HCT116 (cell line): Measurements from ENCODE around the gene HAGH. TPM values are rescaled to one million over a fixed set of nuclear protein-coding genes. Genes with fewer than 3 reads are reported as not detected.

ENCODE experiments used
- ATAC-seq: fragments of 200-7000 bp; cut with Tn5 transposase; 2 replicates; pipeline ENCODE4 v1.9.1; 2020; ENCODE audit warnings: mild to moderate bottlenecking, moderate library complexity
- BruUV-seq: library from RNA; stranded (reverse); fragments of 400-500 nt; replicated peaks from 2 replicates; lab custom pipeline; 2021; lab: Mats Ljungman, UMichigan
- CTCF ChIA-PET: fragments of 300-600 bp; sonication (Branson Sonifier 250); formaldehyde crosslinking; loops from one replicate; lab custom pipeline; 2021; ENCODE audit warnings: antibody characterized with exemption; lab: Charles Lee
- POLR2A ChIA-PET: fragments of 300-600, 350-600 bp; sonication (Branson Sonifier 250); formaldehyde crosslinking; loops from one replicate; lab custom pipeline; 2021; ENCODE audit warnings: antibody characterized with exemption; lab: Charles Lee
- RAD21 ChIA-PET, 2 experiments: fragments of 300-600 bp; sonication (Branson Sonifier 250); formaldehyde crosslinking; loops; one replicate each; lab custom pipeline; 2023; ENCODE audit warnings: low total read pairs in 2 of 2; ENCODE audit not compliant: uncharacterized antibody in 2 of 2, unreplicated experiment in 2 of 2, low non-redundant PET in 1 of 2; lab: Charles Lee
- DNase-seq: peaks from one replicate; pipeline ENCODE4 v3.0.0-alpha.2; 2010; ENCODE audit warnings: low read depth, low spot score
- H2AFZ ChIP-seq: fragments of 200-600 bp; shearing (Covaris generic), sonication (generic); 2 replicates; pipeline ENCODE4 v1.6.1; 2017; ENCODE audit warnings: low read depth, mixed run types, mixed read lengths, antibody characterized with exemption, low read length; ENCODE audit not compliant: poor library complexity, severe bottlenecking
- H3K27ac ChIP-seq: 2 replicates; pipeline ENCODE4 v1.5.1; 2012; ENCODE audit warnings: low read depth, low read length
- H3K27me3 ChIP-seq: fragments of 200-600 bp; sonication (generic); 2 replicates; pipeline ENCODE4 v1.6.1; 2016; ENCODE audit warnings: mixed run types, low read length, mixed read lengths; ENCODE audit not compliant: insufficient read depth
- H3K36me3 ChIP-seq, 2 experiments: fragments of 200-500 bp in 1 of 2; fragments of 200-600 bp in 1 of 2; sonication (Bioruptor generic) in 1 of 2; sonication (generic) in 1 of 2; 2 replicates each; pipeline versions ENCODE4 v1.5.1 to v1.6.1; 2014 to 2016; ENCODE audit warnings: low read length in 2 of 2, inconsistent platforms in 1 of 2, mixed read lengths in 1 of 2, mixed run types in 1 of 2; ENCODE audit not compliant: insufficient read depth in 2 of 2, control insufficient read depth in 1 of 2
- H3K4me1 ChIP-seq, 2 experiments: fragments of 200-600 bp in 1 of 2; sonication (generic) in 1 of 2; 2 replicates each; pipeline versions ENCODE4 v1.5.1 to v1.6.1; 2012 to 2017; ENCODE audit warnings: low read length in 2 of 2, inconsistent platforms in 1 of 2, mild to moderate bottlenecking in 1 of 2, mixed read lengths in 1 of 2, mixed run types in 1 of 2, moderate library complexity in 1 of 2; ENCODE audit not compliant: insufficient read depth in 2 of 2, control insufficient read depth in 1 of 2
- H3K4me2 ChIP-seq: fragments of 200-600 bp; sonication (generic); 2 replicates; pipeline ENCODE4 v1.6.1; 2017; ENCODE audit warnings: mixed run types, low read length, mixed read lengths
- H3K4me3 ChIP-seq, 2 experiments: fragments of 200-600 bp in 1 of 2; sonication (generic) in 1 of 2; replicated peaks in 1 of 2; 2 replicates each; pipeline ENCODE4 v1.5.1; 2011 to 2016; ENCODE audit warnings: low read length in 2 of 2, control low read depth in 1 of 2, low read depth in 1 of 2, mild to moderate bottlenecking in 1 of 2, mixed read lengths in 1 of 2, mixed run types in 1 of 2
- H3K79me2 ChIP-seq: fragments of 200-600 bp; sonication (generic); 2 replicates; pipeline ENCODE4 v1.6.1; 2017; ENCODE audit warnings: mild to moderate bottlenecking, mixed run types, low read length, moderate library complexity, mixed read lengths; ENCODE audit not compliant: insufficient read depth
- H3K9ac ChIP-seq: fragments of 200-600 bp; sonication (generic); 2 replicates; pipeline ENCODE4 v1.6.1; 2016; ENCODE audit warnings: low read length, mixed read lengths
- H3K9me2 ChIP-seq: fragments of 200-600 bp; sonication (generic), shearing (Covaris generic); 2 replicates; pipeline ENCODE4 v1.6.1; 2017; ENCODE audit warnings: mixed run types, mild to moderate bottlenecking, moderate library complexity; ENCODE audit not compliant: insufficient read depth
- H3K9me3 ChIP-seq, 2 experiments: fragments of 200-500 bp in 1 of 2; fragments of 200-600 bp in 1 of 2; sonication (Bioruptor generic) in 1 of 2; sonication (generic) in 1 of 2; 2 replicates each; pipeline ENCODE4 v1.6.1; 2014 to 2017; ENCODE audit warnings: low read length in 2 of 2, mixed read lengths in 2 of 2, inconsistent platforms in 1 of 2, low read depth in 1 of 2, mild to moderate bottlenecking in 1 of 2, mixed run types in 1 of 2, moderate library complexity in 1 of 2; ENCODE audit not compliant: control insufficient read depth in 1 of 2, insufficient read depth in 1 of 2
- H4K20me1 ChIP-seq: fragments of 200-600 bp; sonication (generic), shearing (Covaris generic); 2 replicates; pipeline ENCODE4 v1.6.1; 2017; ENCODE audit warnings: mixed run types, mild to moderate bottlenecking, moderate library complexity; ENCODE audit not compliant: insufficient read depth
- CBX3 ChIP-seq: IDR thresholded peaks from 2 replicates; pipeline ENCODE4 v1.6.1; 2012; ENCODE audit warnings: low read depth
- FOSL1 ChIP-seq: IDR thresholded peaks from 2 replicates; pipeline ENCODE4 v1.6.1; 2012; ENCODE audit warnings: low read depth
- JUND ChIP-seq: IDR thresholded peaks from 2 replicates; pipeline ENCODE4 v1.6.1; 2012
- MAX ChIP-seq: IDR thresholded peaks from 2 replicates; pipeline ENCODE4 v1.6.1; 2012
- POLR2A ChIP-seq: IDR thresholded peaks from 2 replicates; pipeline ENCODE4 v1.7.0; 2011; ENCODE audit warnings: borderline replicate concordance; ENCODE audit not compliant: insufficient read depth, insufficient read length; ENCODE audit errors: extremely low read depth
- POLR2AphosphoS5 ChIP-seq: IDR thresholded peaks from 2 replicates; pipeline ENCODE4 v1.6.1; 2011; ENCODE audit warnings: mild to moderate bottlenecking, low read depth, low read length, moderate library complexity
- SIN3A ChIP-seq: IDR thresholded peaks from 2 replicates; pipeline ENCODE4 v1.6.1; 2012; ENCODE audit warnings: low read depth
- YY1 ChIP-seq: IDR thresholded peaks from 2 replicates; pipeline ENCODE4 v1.6.1; 2011; ENCODE audit warnings: low read length, low read depth, moderate library complexity, mild to moderate bottlenecking; ENCODE audit not compliant: insufficient replicate concordance; ENCODE audit errors: extremely low read depth
- ZBTB33 ChIP-seq: IDR thresholded peaks from 2 replicates; pipeline ENCODE4 v1.6.1; 2011; ENCODE audit warnings: mild to moderate bottlenecking, low read length, moderate library complexity; ENCODE audit not compliant: insufficient replicate concordance; ENCODE audit errors: extremely low read depth
- ZFX ChIP-seq: fragments of 450-650 bp; IDR thresholded peaks from 2 replicates; pipeline ENCODE4 v1.6.1; 2017
- ZNF274 ChIP-seq: fragments of 200-500 bp; sonication (Bioruptor generic); IDR thresholded peaks from 2 replicates; pipeline ENCODE4 v1.6.1; 2014; ENCODE audit warnings: mild to moderate bottlenecking, low read depth, low read length, inconsistent platforms
- intact Hi-C: fragments of 100-400 bp; cut with micrococcal nuclease; formaldehyde crosslinking; loops from 2 replicates; pipeline ENCODE4 v1.10.0; 2022
- total RNA-seq: library from RNA; stranded (reverse); gene quantifications from one replicate; pipeline ENCODE4 v1.2.1, GENCODE V29; 2021; ENCODE audit not compliant: unreplicated experiment
- TF ChIP-seq, protein P1 (sequence below): IDR thresholded peaks from 2 replicates; pipeline ENCODE4 v1.6.1; 2012; ENCODE audit warnings: low read depth

HAGH gene
- total RNA-seq, 1 experiment from 2014 or later: 39.1 TPM

DNA sequence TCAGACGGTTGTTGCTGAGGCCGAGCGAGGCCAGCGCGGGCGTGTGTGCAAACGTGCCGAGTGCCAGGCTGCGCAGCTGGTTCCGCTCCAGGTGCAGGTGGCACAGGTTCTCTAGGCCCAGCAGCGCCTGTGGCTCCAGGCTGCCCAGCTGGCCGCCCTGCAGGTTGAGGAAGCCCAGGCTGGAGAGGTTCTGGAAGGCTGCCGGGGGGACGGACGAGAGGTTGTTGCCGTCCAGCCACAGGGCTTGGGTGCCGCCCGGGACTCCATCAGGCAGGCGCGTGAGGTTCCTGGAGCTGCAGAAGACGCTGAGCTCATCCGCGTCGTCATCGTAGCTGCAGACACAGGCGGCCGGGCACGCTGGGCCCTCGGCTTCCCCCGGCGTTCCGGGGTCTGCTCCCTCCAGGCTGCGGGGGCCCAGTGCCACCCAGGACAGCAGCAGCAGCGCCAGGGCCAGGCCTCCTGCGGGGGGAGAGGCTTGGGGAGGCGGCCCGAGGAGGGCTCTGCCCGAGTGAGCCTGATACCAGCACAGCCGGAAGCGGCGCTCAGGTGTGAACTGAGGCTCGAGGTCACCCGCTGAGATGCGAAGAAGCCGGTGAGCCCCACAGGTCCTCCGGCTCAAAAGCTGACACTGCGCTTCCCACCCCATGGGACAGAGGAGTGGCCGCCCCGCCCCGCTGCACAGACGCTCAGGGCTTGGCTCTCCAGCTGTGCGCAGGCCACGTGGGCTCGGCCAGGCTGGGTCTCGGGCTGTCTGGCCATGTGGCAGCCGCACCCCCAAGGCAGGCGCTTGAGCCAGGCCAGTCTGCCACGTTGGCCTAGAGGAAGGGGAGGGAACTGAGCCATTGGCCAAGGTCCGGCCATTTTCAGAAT, 34.4 kb downstream of the HAGH start:
- ChIA-PET POLR2A (no interaction called here), RAD21 (no interaction called here), CTCF (no interaction called here)
- Histone ChIP-seq H3K27ac (no peak overlapping the region), H3K9me3 (no peaks in the 10 kb centered on the region), H4K20me1 (no peaks in the 10 kb centered on the region), H3K36me3 (no peaks in the 10 kb centered on the region; a peak in 1 of 4 replicates), H3K4me1 (no peaks in the 10 kb centered on the region), H3K4me2 (no peak overlapping the region), H3K9me2 (no peaks in the 10 kb centered on the region), H3K27me3 (no peaks in the 10 kb centered on the region), H3K9ac (no peak overlapping the region), H3K4me3 (no peak overlapping the region), H2AFZ (no peak overlapping the region), H3K79me2 (peaks cover 4% of the 10 kb centered on the region; the same call in 1 of the 2 replicates)
- intact Hi-C loops: no loop called here
- BruUV-seq: no TSS peak
- TF ChIP-seq JUND: no peak
- TF ChIP-seq ZNF274: no peak
- no peak for TF ChIP-seq POLR2AphosphoS5
- no peak for TF ChIP-seq CBX3
- TF ChIP-seq FOSL1: no peak
- no peak for TF ChIP-seq SIN3A
- TF ChIP-seq ZBTB33: no peak
- TF ChIP-seq ZFX: no peak
- TF ChIP-seq, protein P1, sequence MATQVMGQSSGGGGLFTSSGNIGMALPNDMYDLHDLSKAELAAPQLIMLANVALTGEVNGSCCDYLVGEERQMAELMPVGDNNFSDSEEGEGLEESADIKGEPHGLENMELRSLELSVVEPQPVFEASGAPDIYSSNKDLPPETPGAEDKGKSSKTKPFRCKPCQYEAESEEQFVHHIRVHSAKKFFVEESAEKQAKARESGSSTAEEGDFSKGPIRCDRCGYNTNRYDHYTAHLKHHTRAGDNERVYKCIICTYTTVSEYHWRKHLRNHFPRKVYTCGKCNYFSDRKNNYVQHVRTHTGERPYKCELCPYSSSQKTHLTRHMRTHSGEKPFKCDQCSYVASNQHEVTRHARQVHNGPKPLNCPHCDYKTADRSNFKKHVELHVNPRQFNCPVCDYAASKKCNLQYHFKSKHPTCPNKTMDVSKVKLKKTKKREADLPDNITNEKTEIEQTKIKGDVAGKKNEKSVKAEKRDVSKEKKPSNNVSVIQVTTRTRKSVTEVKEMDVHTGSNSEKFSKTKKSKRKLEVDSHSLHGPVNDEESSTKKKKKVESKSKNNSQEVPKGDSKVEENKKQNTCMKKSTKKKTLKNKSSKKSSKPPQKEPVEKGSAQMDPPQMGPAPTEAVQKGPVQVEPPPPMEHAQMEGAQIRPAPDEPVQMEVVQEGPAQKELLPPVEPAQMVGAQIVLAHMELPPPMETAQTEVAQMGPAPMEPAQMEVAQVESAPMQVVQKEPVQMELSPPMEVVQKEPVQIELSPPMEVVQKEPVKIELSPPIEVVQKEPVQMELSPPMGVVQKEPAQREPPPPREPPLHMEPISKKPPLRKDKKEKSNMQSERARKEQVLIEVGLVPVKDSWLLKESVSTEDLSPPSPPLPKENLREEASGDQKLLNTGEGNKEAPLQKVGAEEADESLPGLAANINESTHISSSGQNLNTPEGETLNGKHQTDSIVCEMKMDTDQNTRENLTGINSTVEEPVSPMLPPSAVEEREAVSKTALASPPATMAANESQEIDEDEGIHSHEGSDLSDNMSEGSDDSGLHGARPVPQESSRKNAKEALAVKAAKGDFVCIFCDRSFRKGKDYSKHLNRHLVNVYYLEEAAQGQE: no peak
- no peak for TF ChIP-seq YY1
- no peak for TF ChIP-seq POLR2A
- TF ChIP-seq MAX: no peak
- ATAC-seq: no peak
- DNase-seq: no peak
